Neural cell (in vitro differentiated cells): Measurements from ENCODE around the gene CASKIN2. TPM values are rescaled to one million over a fixed set of nuclear protein-coding genes. Genes with fewer than 3 reads are reported as not detected.

Experiments
- H2AFZ ChIP-seq: fragments of 200-600, 300-800 bp; sonication (generic), shearing (Covaris generic); 2 replicates; pipeline ENCODE4 v1.6.0; 2014; ENCODE audit warnings: low read depth, mild to moderate bottlenecking, antibody characterized with exemption, low read length, moderate library complexity
- H3F3A ChIP-seq: fragments of 200-600 bp; shearing (Covaris generic); 2 replicates; pipeline ENCODE4 v1.6.1; 2016; ENCODE audit warnings: mild to moderate bottlenecking, moderate library complexity, mixed read lengths, antibody characterized with exemption, low read length; ENCODE audit not compliant: insufficient read depth, poor library complexity, severe bottlenecking
- H3K27ac ChIP-seq: fragments of 200-600, 300-800 bp; sonication (generic), shearing (Covaris generic); 2 replicates; pipeline ENCODE4 v1.5.1; 2014; ENCODE audit warnings: mild to moderate bottlenecking, low read length, moderate library complexity
- H3K27me3 ChIP-seq: fragments of 300-800, 200-600 bp; sonication (generic), shearing (Covaris generic); 2 replicates; pipeline ENCODE4 v1.6.0; 2014; ENCODE audit warnings: mild to moderate bottlenecking, low read depth, low read length, moderate library complexity; ENCODE audit not compliant: insufficient read depth
- H3K36me3 ChIP-seq: fragments of 300-800, 200-600 bp; sonication (generic), shearing (Covaris generic); 2 replicates; pipeline ENCODE4 v1.5.1; 2014; ENCODE audit warnings: mild to moderate bottlenecking, antibody characterized with exemption, low read length, moderate library complexity; ENCODE audit not compliant: insufficient read depth
- H3K4me2 ChIP-seq: fragments of 300-800, 200-600 bp; sonication (generic), shearing (Covaris generic); 2 replicates; pipeline ENCODE4 v1.6.0; 2014; ENCODE audit warnings: mild to moderate bottlenecking, low read length
- H3K4me3 ChIP-seq: fragments of 300-800, 200-600 bp; sonication (generic), shearing (Covaris generic); 2 replicates; pipeline ENCODE4 v1.5.1; 2014; ENCODE audit warnings: mild to moderate bottlenecking, low read length, moderate library complexity
- H3K79me2 ChIP-seq: fragments of 200-600 bp; shearing (Covaris generic); replicated peaks from 2 replicates; pipeline ENCODE4 v1.6.0; 2014; ENCODE audit warnings: mild to moderate bottlenecking, low read length, moderate library complexity; ENCODE audit not compliant: insufficient read depth
- H3K9ac ChIP-seq: fragments of 300-800, 200-600 bp; sonication (generic), shearing (Covaris generic); 2 replicates; pipeline ENCODE4 v1.6.1; 2016; ENCODE audit warnings: mild to moderate bottlenecking, low read length, mixed read lengths
- H3K9me2 ChIP-seq: fragments of 200-600 bp; shearing (Covaris generic); 2 replicates; pipeline ENCODE4 v1.6.1; 2016; ENCODE audit warnings: mild to moderate bottlenecking, low read length, mixed read lengths; ENCODE audit not compliant: insufficient read depth
- H3K9me3 ChIP-seq: fragments of 200-600, 300-800 bp; sonication (generic), shearing (Covaris generic); 2 replicates; pipeline ENCODE4 v1.6.1; 2016; ENCODE audit warnings: mild to moderate bottlenecking, mixed run types, low read length, moderate library complexity, mixed read lengths
- H4K20me1 ChIP-seq: fragments of 200-600 bp; shearing (Covaris generic); 2 replicates; pipeline ENCODE4 v1.6.1; 2016; ENCODE audit warnings: mild to moderate bottlenecking, mixed run types; ENCODE audit not compliant: insufficient read depth
- EP300 ChIP-seq: fragments of 450-650 bp; conservative IDR thresholded peaks from 2 replicates; pipeline ENCODE4 v1.6.1; 2014; ENCODE audit warnings: antibody characterized with exemption, mild to moderate bottlenecking, moderate library complexity; ENCODE audit not compliant: poor library complexity, severe bottlenecking
- EZH2 ChIP-seq: fragments of 200-600, 300-800 bp; shearing (Covaris generic), sonication (generic); IDR thresholded peaks from 2 replicates; pipeline ENCODE4 v1.6.1; 2014; ENCODE audit warnings: antibody characterized with exemption, low read length, borderline replicate concordance, mild to moderate bottlenecking; ENCODE audit not compliant: insufficient read depth, poor library complexity, severe bottlenecking
- MXI1 ChIP-seq: fragments of 450-650 bp; conservative IDR thresholded peaks from 2 replicates; pipeline ENCODE4 v1.6.1; 2014; ENCODE audit warnings: antibody characterized with exemption, mild to moderate bottlenecking; ENCODE audit not compliant: poor library complexity, severe bottlenecking
- POLR2AphosphoS5 ChIP-seq: IDR thresholded peaks from 2 replicates; pipeline ENCODE4 v1.6.1; 2012
- RAD21 ChIP-seq: fragments of 450-650 bp; conservative IDR thresholded peaks from 2 replicates; pipeline ENCODE4 v1.6.1; 2014; ENCODE audit warnings: antibody characterized with exemption, mild to moderate bottlenecking, moderate library complexity
- REST ChIP-seq: IDR thresholded peaks from 2 replicates; pipeline ENCODE4 v1.6.1; 2012; ENCODE audit warnings: borderline replicate concordance
- SMC3 ChIP-seq: fragments of 450-650 bp; conservative IDR thresholded peaks from 2 replicates; pipeline ENCODE4 v1.6.1; 2014; ENCODE audit warnings: antibody characterized with exemption, mild to moderate bottlenecking, moderate library complexity; ENCODE audit not compliant: poor library complexity
- TAF1 ChIP-seq: IDR thresholded peaks from 2 replicates; pipeline ENCODE4 v1.6.1; 2012; ENCODE audit warnings: low read depth
- polyA plus RNA-seq: library from polyadenylated mRNA; depleted of rRNA; stranded (reverse); fragments of >200 nt; gene quantifications from 2 replicates; pipeline ENCODE4 v1.2.3, GENCODE V29; 2014
- TF ChIP-seq, protein P1 (sequence below): fragments of 450-650 bp; IDR thresholded peaks from 2 replicates; pipeline ENCODE4 v1.5.1; 2014; ENCODE audit warnings: antibody characterized with exemption, mild to moderate bottlenecking, moderate library complexity; ENCODE audit not compliant: poor library complexity, severe bottlenecking

CASKIN2 gene
- polyA plus RNA-seq, 1 donor from 2014 or later: 2.8 TPM

- Histone ChIP-seq H3F3A (no peaks in the 10 kb centered on the region), H2AFZ (no peak overlapping the region), H4K20me1 (no peaks in the 10 kb centered on the region), H3K79me2 (peaks cover 10% of the 10 kb centered on the region), H3K36me3 (no peaks in the 10 kb centered on the region), H3K4me2 (no peak overlapping the region), H3K9me3 (no peaks in the 10 kb centered on the region), H3K9ac (no peak overlapping the region), H3K9me2 (no peaks in the 10 kb centered on the region), H3K27me3 (no peaks in the 10 kb centered on the region), H3K27ac (no peak overlapping the region), H3K4me3 (no peak overlapping the region)
- TF ChIP-seq MXI1: no peak
These were observed 51.7 kb downstream of the CASKIN2 start for GRCh38 chr17:75463603-75464002.

- no peak overlapping the region for H3K27ac ChIP-seq
- H3K4me3 ChIP-seq: no peak overlapping the region
- H3K9me2 ChIP-seq: no peaks in the 10 kb centered on the region
- no peaks in the 10 kb centered on the region for H3K36me3 ChIP-seq
- H2AFZ ChIP-seq: no peak overlapping the region
- H3K27me3 ChIP-seq: no peaks in the 10 kb centered on the region
- H4K20me1 ChIP-seq: no peaks in the 10 kb centered on the region
- TF ChIP-seq REST (no peak), RAD21 (no peak), MXI1 (no peak), POLR2AphosphoS5 (no peak), EP300 (no peak), TAF1 (no peak)
- TF ChIP-seq, protein P1, sequence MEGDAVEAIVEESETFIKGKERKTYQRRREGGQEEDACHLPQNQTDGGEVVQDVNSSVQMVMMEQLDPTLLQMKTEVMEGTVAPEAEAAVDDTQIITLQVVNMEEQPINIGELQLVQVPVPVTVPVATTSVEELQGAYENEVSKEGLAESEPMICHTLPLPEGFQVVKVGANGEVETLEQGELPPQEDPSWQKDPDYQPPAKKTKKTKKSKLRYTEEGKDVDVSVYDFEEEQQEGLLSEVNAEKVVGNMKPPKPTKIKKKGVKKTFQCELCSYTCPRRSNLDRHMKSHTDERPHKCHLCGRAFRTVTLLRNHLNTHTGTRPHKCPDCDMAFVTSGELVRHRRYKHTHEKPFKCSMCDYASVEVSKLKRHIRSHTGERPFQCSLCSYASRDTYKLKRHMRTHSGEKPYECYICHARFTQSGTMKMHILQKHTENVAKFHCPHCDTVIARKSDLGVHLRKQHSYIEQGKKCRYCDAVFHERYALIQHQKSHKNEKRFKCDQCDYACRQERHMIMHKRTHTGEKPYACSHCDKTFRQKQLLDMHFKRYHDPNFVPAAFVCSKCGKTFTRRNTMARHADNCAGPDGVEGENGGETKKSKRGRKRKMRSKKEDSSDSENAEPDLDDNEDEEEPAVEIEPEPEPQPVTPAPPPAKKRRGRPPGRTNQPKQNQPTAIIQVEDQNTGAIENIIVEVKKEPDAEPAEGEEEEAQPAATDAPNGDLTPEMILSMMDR: no peak
- peaks cover 22% of the 10 kb centered on the region for H3K79me2 ChIP-seq
- no peaks in the 10 kb centered on the region for H3K9me3 ChIP-seq
- H3K9ac ChIP-seq: no peak overlapping the region
- H3F3A ChIP-seq: peaks cover 3% of the 10 kb centered on the region
- no peak overlapping the region for H3K4me2 ChIP-seq
These were observed 55.0 kb downstream of the CASKIN2 start for GRCh38 chr17:75460295-75460694.

GRCh38 chr17:75459590-75460267 is 55.6 kb downstream of the CASKIN2 start:
- Histone ChIP-seq H3K27ac (no peak overlapping the region), H3K36me3 (no peaks in the 10 kb centered on the region), H4K20me1 (no peaks in the 10 kb centered on the region), H3F3A (peaks cover 3% of the 10 kb centered on the region), H3K4me3 (no peak overlapping the region), H3K27me3 (no peaks in the 10 kb centered on the region), H3K9ac (no peak overlapping the region), H3K9me3 (no peaks in the 10 kb centered on the region), H3K9me2 (no peaks in the 10 kb centered on the region), H2AFZ (no peak overlapping the region), H3K4me2 (no peak overlapping the region), H3K79me2 (peaks cover 22% of the 10 kb centered on the region)
- no peak for TF ChIP-seq RAD21
- no peak for TF ChIP-seq REST
- TF ChIP-seq TAF1: no peak
- no peak for TF ChIP-seq MXI1
- TF ChIP-seq, protein P1: no peak
- no peak for TF ChIP-seq SMC3
- no peak for TF ChIP-seq EP300
- no peak for TF ChIP-seq EZH2
- TF ChIP-seq POLR2AphosphoS5: no peak
